Heart left ventricle (tissue), 16 donors: ENCODE measurements around the gene PDE7B. TPM values are rescaled to one million over a fixed set of nuclear protein-coding genes. Genes with fewer than 3 reads are reported as not detected.
A peak's percentile ranks its signal among the peaks of the same experiment; 100 is the strongest.

Experiments used
- ATAC-seq, 4 donors: fragments of 200-7000 bp; cut with Tn5 transposase; one replicate each; pipeline ENCODE4 v1.9.1; 2020 to 2022; ENCODE audit warnings: moderate library complexity in 4 of 4, mild to moderate bottlenecking in 3 of 4, moderate number of reproducible peaks in 1 of 4
- DNase-seq, 5 donors: peaks; one replicate each; pipeline ENCODE4 v3.0.0-alpha.2; 2020
- H3K27ac ChIP-seq, 12 donors: fragments of 200-600 bp; sonication (generic) in 4 of 12; one replicate each; pipeline versions ENCODE4 v1.5.0 to v1.8.0; 2016 to 2022; ENCODE audit warnings: mild to moderate bottlenecking in 2 of 12
- H3K27me3 ChIP-seq, 9 donors: fragments of 200-600 bp; sonication (generic) in 2 of 9; one replicate each; pipeline versions ENCODE4 v1.5.1 to v1.8.0; 2016 to 2022; ENCODE audit warnings: mild to moderate bottlenecking in 3 of 9
- H3K36me3 ChIP-seq, 9 donors: fragments of 200-600 bp; sonication (generic) in 2 of 9; one replicate each; pipeline versions ENCODE4 v1.5.0 to v1.8.0; 2018 to 2022; ENCODE audit warnings: mild to moderate bottlenecking in 2 of 9
- H3K4me1 ChIP-seq, 12 donors: fragments of 200-600 bp; sonication (generic) in 4 of 12; one replicate each; pipeline versions ENCODE4 v1.5.0 to v1.8.0; 2016 to 2022; ENCODE audit warnings: mild to moderate bottlenecking in 3 of 12
- H3K4me3 ChIP-seq, 12 donors: fragments of 200-600 bp; sonication (generic) in 4 of 12; one replicate each; pipeline versions ENCODE4 v1.5.0 to v1.8.0; 2017 to 2022; ENCODE audit warnings: mild to moderate bottlenecking in 9 of 12, moderate library complexity in 4 of 12
- H3K9me3 ChIP-seq, 12 donors: fragments of 200-600 bp; sonication (generic) in 4 of 12; one replicate each; pipeline versions ENCODE4 v1.5.0 to v1.8.0; 2016 to 2022; ENCODE audit warnings: mild to moderate bottlenecking in 1 of 12
- POLR2A ChIP-seq, 2 donors: fragments of 450-650 bp; IDR thresholded peaks; one replicate each; pipeline ENCODE4 v1.6.1; 2017; ENCODE audit warnings: antibody characterized with exemption in 2 of 2, mild to moderate bottlenecking in 2 of 2, moderate library complexity in 2 of 2
- WGBS, 4 donors: extraction: QIAGEN DNeasy Blood & Tissue Kit in 2 of 4; methylation state at CpG; one replicate each; pipeline versions ENCODE4 v1.1.5 to v1.1.7; 2013 to 2018; 5-methylcytosine and 5-hydroxymethylcytosine counted together
- intact Hi-C, 10 donors: fragments of 100-400 bp; cut with DNase I; formaldehyde crosslinking; loops; one replicate each; pipeline versions ENCODE4 v1.11.1 to v1.14.2; 2022
- polyA plus RNA-seq, 2 donors: library from polyadenylated mRNA; stranded (reverse); fragments of 200-250 nt; gene quantifications; one replicate each; pipeline ENCODE4 v1.2.3, GENCODE V29; 2013
- total RNA-seq, 9 donors: library from RNA; depleted of rRNA in 2 of 9; stranded (reverse); fragments of >200 nt in 2 of 9; fragmentation: NEBNext Ultra II Directional in 3 of 9; extraction: Animal tissue kit (Norgen Biotek cat#: 25700) in 3 of 9; gene quantifications; one replicate each; pipeline versions ENCODE4 v1.1.0 to v1.2.4, GENCODE V29; 2016 to 2023
- TF ChIP-seq, protein P1 (sequence below), 12 donors: fragments of 200-600 bp; sonication (generic) in 4 of 12; IDR thresholded peaks; one replicate each; pipeline versions ENCODE4 v1.5.0 to v1.8.0; 2018 to 2022; ENCODE audit warnings: antibody characterized with exemption in 12 of 12, mild to moderate bottlenecking in 5 of 12
- donor health status: ischemic (EF 13 %, LVEDD 7.1; RV severe dilation, severe dysfunction).
- donor health status: healthy with polysubstance abuse.
- donor health status: DM: no; HTN: yes; CAD: no.
- donor health status: DM: no; HTN: no; CAD: no.
- donor health status: ischemic (EF 25% LVEDD 6.9; RV normal size, moderate dysfunction).
- donor health status: ischemic (EF 25% LVEDD 5.7; RV mildly dilated, moderate dysfunction).
- donor health status: healthy.
- donor health status: DM: yes; HTN: yes; CAD: no.
- donor health status: ischemic (EF 35%, LVEDD 5.7; RV mildly dilated, moderate dysfunction).
- donor health status: nonischemic (EF 11% LVEDD 7.7; RV severe dilation, severe dysfunction).
- donor health status: DM: yes; HTN: yes; CAD: no.
- donor health status: PGD.
- donor health status: ischemic (EF 29% LVEDD 5.4; RV normal size, mild dysfunction).
- donor health status: nonischemic (EF 23%, LVEDD 6.1; RV moderate dilation, normal function).

PDE7B gene
- total and polyA plus RNA-seq, 11 donors = 4.4 to 29.1 (median 9.0) TPM

GRCh38 chr6:136146130-136146529 is 294.6 kb downstream of the PDE7B start:
- ATAC-seq = peak; percentile 48 to 69 (median 60)
- TF ChIP-seq, protein P1, sequence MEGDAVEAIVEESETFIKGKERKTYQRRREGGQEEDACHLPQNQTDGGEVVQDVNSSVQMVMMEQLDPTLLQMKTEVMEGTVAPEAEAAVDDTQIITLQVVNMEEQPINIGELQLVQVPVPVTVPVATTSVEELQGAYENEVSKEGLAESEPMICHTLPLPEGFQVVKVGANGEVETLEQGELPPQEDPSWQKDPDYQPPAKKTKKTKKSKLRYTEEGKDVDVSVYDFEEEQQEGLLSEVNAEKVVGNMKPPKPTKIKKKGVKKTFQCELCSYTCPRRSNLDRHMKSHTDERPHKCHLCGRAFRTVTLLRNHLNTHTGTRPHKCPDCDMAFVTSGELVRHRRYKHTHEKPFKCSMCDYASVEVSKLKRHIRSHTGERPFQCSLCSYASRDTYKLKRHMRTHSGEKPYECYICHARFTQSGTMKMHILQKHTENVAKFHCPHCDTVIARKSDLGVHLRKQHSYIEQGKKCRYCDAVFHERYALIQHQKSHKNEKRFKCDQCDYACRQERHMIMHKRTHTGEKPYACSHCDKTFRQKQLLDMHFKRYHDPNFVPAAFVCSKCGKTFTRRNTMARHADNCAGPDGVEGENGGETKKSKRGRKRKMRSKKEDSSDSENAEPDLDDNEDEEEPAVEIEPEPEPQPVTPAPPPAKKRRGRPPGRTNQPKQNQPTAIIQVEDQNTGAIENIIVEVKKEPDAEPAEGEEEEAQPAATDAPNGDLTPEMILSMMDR (IDR thresholded peaks at IDR 0.05) = no peak
- TF ChIP-seq POLR2A (IDR thresholded peaks at IDR 0.05) = no peak
- no peak overlapping the region for H3K4me3 ChIP-seq
- peaks cover 0 to 31% (median 0%) of the 10 kb centered on the region in 9 donors for H3K36me3 ChIP-seq
- H3K27ac ChIP-seq = peak overlapping the region; percentile 6 to 77 (median 30)
- intact Hi-C loops = loop anchor here in 2 of 10 donors (5.0 kb wide), 2 partner anchors 34 to 44 kb away; no protein-coding TSS in a partner anchor
- no peak for DNase-seq
- H3K4me1 ChIP-seq = peaks cover 0 to 43% (median 11%) of the 10 kb centered on the region in 12 donors
- H3K27me3 ChIP-seq = no peaks in the 10 kb centered on the region
- H3K9me3 ChIP-seq = peaks cover 0 to 8% (median 0%) of the 10 kb centered on the region in 12 donors
- WGBS, 4 donors = 33 to 53% (median 39%) methylated on average over 2 of the region's 2 CpGs

DNA sequence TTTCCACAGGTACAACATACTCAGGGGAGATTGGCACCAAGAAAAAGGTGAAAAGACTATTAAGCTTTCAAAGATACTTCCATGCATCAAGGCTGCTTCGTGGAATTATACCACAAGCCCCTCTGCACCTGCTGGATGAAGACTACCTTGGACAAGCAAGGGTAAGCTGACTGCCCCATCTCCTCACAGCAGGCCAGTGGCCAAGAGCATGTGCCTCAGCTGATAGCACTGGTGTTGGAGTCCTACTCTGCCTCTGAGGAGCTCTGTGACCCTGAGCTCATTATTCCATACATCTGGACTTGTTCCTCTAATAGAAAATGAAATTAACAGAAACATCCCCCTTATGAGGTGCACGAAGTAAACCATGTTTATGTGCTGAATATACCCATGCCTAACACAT is 295.8 kb downstream of the PDE7B start:
- Histone ChIP-seq H3K27me3 (no peaks in the 10 kb centered on the region), H3K4me3 (no peak overlapping the region), H3K4me1 (peaks cover 0 to 43% (median 11%) of the 10 kb centered on the region in 12 donors), H3K9me3 (no peaks in the 10 kb centered on the region), H3K27ac (peak overlapping the region in 6 of 12 donors; percentile 6 to 77 (median 30)), H3K36me3 (peaks cover 0 to 44% (median 0%) of the 10 kb centered on the region in 9 donors)
- intact Hi-C loops = loop anchor here in 2 of 10 donors (5.0 kb wide), 2 partner anchors 35 to 45 kb away; no protein-coding TSS in a partner anchor
- ATAC-seq (peak; percentile 68 to 84 (median 75)), DNase-seq (peak in 1 of 5 donors; percentile 54)
- no peak for TF ChIP-seq POLR2A (IDR thresholded peaks at IDR 0.05)
- TF ChIP-seq, protein P1 (IDR thresholded peaks at IDR 0.05) = no peak
- 71 to 82% (median 75%) methylated on average over 2 of the region's 2 CpGs for WGBS, 4 donors

- Histone ChIP-seq H3K4me3 (no peak overlapping the region), H3K27ac (peak overlapping the region in 5 of 12 donors; percentile 35 to 77 (median 42)), H3K9me3 (no peaks in the 10 kb centered on the region), H3K36me3 (peaks cover 0 to 46% (median 0%) of the 10 kb centered on the region in 9 donors), H3K27me3 (no peaks in the 10 kb centered on the region), H3K4me1 (peaks cover 0 to 43% (median 11%) of the 10 kb centered on the region in 12 donors)
- TF ChIP-seq, protein P1 (IDR thresholded peaks at IDR 0.05) = no peak
- no peak for TF ChIP-seq POLR2A (IDR thresholded peaks at IDR 0.05)
- intact Hi-C loops = loop anchor here in 2 of 10 donors (5.0 kb wide), 2 partner anchors 36 to 46 kb away; no protein-coding TSS in a partner anchor
- ATAC-seq (no peak), DNase-seq (no peak)
- 62 to 90% (median 79%) methylated on average over 1 of the region's 1 CpG for WGBS, 4 donors
These were observed 296.6 kb downstream of the PDE7B start for GRCh38 chr6:136148051-136148450.

- Histone ChIP-seq H3K9me3 (no peaks in the 10 kb centered on the region), H3K4me3 (no peak overlapping the region), H3K36me3 (peaks cover 0 to 50% (median 0%) of the 10 kb centered on the region in 9 donors), H3K27ac (peak overlapping the region in 5 of 12 donors; percentile 1 to 53 (median 42)), H3K27me3 (no peaks in the 10 kb centered on the region), H3K4me1 (peaks cover 0 to 48% (median 12%) of the 10 kb centered on the region in 12 donors)
- TF ChIP-seq POLR2A (IDR thresholded peaks at IDR 0.05) = no peak
- TF ChIP-seq, protein P1 (IDR thresholded peaks at IDR 0.05) = no peak
- ATAC-seq (peak in 1 of 4 donors; percentile 29), DNase-seq (no peak)
- 86 to 95% (median 87%) methylated on average over 5 of the region's 5 CpGs for WGBS, 4 donors
- intact Hi-C loops = loop anchor here in 2 of 10 donors (5.0 kb wide), 2 partner anchors 36 to 46 kb away; no protein-coding TSS in a partner anchor
These were observed 297.0 kb downstream of the PDE7B start for GRCh38 chr6:136148523-136148922.
